Fibroblast of villous mesenchyme (primary cell): ENCODE measurements around the gene OLIG1. TPM values are rescaled to one million over a fixed set of nuclear protein-coding genes. Genes with fewer than 3 reads are reported as not detected.

ENCODE experiments used
- DNase-seq: peaks from one replicate; pipeline ENCODE4 v3.0.0-alpha.2; 2010; ENCODE audit warnings: low read depth
- H3K4me3 ChIP-seq: 2 replicates; pipeline ENCODE4 v1.5.1; 2011; ENCODE audit warnings: low read depth, mild to moderate bottlenecking, low read length
- CTCF ChIP-seq: IDR thresholded peaks from 2 replicates; pipeline ENCODE4 v1.5.1; 2012; ENCODE audit warnings: low read depth, mild to moderate bottlenecking, low read length; ENCODE audit not compliant: insufficient read depth
- total RNA-seq: library from RNA; depleted of rRNA; stranded (reverse); fragments of >200 nt; gene quantifications from 2 replicates; pipeline ENCODE4 v1.2.3, GENCODE V29; 2012

The OLIG1 gene
- total RNA-seq, 1 donor: not detected

GRCh38 chr21:33027401-33028286 is 42.3 kb upstream of the OLIG1 start:
- no peak for TF ChIP-seq CTCF
- DNase-seq: no peak
- H3K4me3 ChIP-seq: no peak overlapping the region

DNA sequence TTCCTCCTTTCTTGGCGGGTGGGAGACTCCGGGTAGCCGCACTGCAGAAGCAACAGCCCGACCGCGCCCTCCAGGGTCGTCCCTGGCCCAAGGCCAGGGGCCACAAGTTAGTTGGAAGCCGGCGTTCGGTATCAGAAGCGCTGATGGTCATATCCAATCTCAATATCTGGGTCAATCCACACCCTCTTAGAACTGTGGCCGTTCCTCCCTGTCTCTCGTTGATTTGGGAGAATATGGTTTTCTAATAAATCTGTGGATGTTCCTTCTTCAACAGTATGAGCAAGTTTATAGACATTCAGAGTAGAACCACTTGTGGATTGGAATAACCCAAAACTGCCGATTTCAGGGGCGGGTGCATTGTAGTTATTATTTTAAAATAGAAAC is 41.7 kb upstream of the OLIG1 start:
- DNase-seq: no peak
- H3K4me3 ChIP-seq: no peak overlapping the region
- TF ChIP-seq CTCF: no peak

DNA sequence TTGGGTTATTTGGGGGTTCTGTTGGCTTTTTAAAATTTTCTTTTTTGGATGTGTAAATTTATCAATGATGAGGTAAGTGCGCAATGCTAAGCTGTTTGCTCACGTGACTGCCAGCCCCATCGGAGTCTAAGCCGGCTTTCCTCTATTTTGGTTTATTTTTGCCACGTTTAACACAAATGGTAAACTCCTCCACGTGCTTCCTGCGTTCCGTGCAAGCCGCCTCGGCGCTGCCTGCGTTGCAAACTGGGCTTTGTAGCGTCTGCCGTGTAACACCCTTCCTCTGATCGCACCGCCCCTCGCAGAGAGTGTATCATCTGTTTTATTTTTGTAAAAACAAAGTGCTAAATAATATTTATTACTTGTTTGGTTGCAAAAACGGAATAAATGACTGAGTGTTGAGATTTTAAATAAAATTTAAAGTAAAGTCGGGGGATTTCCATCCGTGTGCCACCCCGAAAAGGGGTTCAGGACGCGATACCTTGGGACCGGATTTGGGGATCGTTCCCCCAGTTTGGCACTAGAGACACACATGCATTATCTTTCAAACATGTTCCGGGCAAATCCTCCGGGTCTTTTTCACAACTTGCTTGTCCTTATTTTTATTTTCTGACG is 41.1 kb upstream of the OLIG1 start:
- TF ChIP-seq CTCF: no peak

GRCh38 chr21:33029385-33029921 is 40.5 kb upstream of the OLIG1 start:
- DNase-seq: no peak

More for the DNA sequence above, 41.1 kb upstream of the OLIG1 start:
- DNase-seq: no peak
- no peak overlapping the region for H3K4me3 ChIP-seq

GRCh38 chr21:33029975-33030461 is 39.9 kb upstream of the OLIG1 start:
- no peak overlapping the region for H3K4me3 ChIP-seq
- TF ChIP-seq CTCF: no peak
- no peak for DNase-seq

More at GRCh38 chr21:33029385-33029921, 40.5 kb upstream of the OLIG1 start:
- TF ChIP-seq CTCF: no peak
- no peak overlapping the region for H3K4me3 ChIP-seq

- TF ChIP-seq CTCF: no peak
- DNase-seq: no peak
- H3K4me3 ChIP-seq: no peak overlapping the region
Observed at GRCh38 chr21:33030633-33031032, 39.3 kb upstream of the OLIG1 start.
